CD4-positive, alpha-beta T cell treated with Interleukin-4 for 1 hour (primary cell): ENCODE measurements around the gene NRG3.
"Not testable (repeated sequence)": the region's sequence is repeated elsewhere in the genome, so short reads cannot be mapped to it uniquely, and the experiment has no call there.

Experiments used
- DNase-seq, 2 donors: peaks; one replicate each; pipeline ENCODE4 v3.0.0-alpha.2; 2020 to 2022

The NRG3 gene

DNA sequence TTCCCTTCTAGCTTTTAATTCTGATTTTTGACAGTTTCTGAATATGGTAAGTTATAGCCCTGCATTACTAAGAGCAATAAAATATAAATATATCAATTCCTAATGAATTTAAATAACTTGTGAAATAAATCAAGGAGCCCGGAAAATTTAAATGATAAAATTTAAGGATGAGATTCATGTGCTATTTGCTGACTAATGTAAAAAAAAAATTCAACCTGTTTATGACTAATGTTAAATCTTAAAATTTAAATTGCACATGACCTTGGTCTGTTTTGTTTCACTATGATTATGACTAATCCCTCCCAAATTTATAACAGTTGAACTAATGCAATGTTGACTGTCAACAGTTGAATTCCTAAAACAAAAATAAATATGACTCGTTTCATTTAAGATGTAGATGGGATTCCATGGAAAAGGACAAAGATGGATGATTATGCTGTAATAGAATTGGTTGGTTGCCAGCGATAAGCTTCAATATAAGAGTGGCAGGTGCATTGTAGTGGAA is 419.9 kb downstream of the NRG3 start:
- no peak for DNase-seq

- DNase-seq: no peak
Measured at GRCh38 chr10:82308641-82309040, 433.6 kb downstream of the NRG3 start.

GRCh38 chr10:82310839-82311238 is 435.8 kb downstream of the NRG3 start:
- no peak for DNase-seq

- DNase-seq: no peak
Measured at GRCh38 chr10:82313401-82313800, 438.4 kb downstream of the NRG3 start.

GRCh38 chr10:82318534-82318933 is 443.5 kb downstream of the NRG3 start:
- DNase-seq: no peak

DNA sequence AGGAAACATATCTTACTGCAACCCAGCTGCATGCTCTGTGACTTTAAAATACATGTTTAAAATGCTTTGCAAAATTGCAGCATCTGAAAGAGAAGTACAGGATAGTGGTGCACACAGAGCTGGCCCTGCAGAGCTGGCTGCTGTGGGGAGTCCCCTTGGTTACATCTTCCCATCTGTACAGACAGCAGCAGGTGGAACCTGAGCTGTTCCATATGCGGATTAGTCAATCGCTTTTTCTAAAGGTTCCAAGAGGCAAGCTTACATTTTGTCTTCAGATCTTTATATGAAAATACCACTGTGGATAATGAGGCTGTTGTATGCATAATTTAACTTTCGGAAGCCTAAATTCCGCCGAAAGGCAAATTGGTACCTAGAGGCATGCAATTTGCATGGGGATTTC is 444.1 kb downstream of the NRG3 start:
- DNase-seq: no peak

DNA sequence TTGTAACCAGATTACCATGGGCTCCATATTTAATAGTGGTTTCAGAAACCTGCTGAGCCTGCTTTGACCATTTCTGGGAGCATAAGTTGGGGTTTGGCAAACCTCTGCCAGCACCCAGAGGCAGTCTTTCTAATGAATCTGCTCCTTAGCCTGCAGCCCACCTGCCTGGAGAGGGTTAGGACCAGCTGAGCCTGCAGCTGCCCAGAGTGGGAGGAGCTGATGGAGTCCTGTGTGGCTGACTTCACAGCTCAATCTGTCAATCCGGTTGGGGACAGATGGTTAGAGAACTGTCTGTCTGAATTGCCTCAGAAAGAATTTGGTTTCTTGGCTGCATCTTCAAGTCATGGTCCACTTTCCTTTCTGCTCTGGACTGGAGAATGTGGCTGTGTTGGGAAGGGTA is 444.6 kb downstream of the NRG3 start:
- DNase-seq: no peak

GRCh38 chr10:82321724-82322123 is 446.7 kb downstream of the NRG3 start:
- no peak for DNase-seq

DNA sequence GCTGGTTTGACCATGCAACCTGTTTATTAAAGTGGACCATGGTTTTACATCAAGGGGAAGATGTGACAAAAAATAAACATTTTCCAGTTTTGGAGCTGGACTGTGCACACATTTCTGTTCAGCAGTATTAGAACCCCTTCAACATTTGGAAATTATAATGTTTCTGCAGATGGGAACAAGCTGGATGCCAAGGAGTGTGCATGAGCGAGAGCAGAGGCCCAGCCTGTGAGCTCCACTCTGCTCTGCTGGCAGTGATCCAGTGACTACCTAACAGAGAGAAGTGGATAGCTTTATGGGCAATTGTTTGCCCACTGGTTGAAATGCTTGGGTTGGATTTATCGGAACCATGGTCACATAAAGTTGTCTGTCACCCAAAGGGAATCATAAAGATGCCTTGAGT is 456.7 kb downstream of the NRG3 start:
- no peak for DNase-seq

- DNase-seq: no peak
Measured at GRCh38 chr10:82335831-82336230, 460.8 kb downstream of the NRG3 start.

- no peak for DNase-seq
Measured at GRCh38 chr10:82340166-82340565, 465.2 kb downstream of the NRG3 start.

DNA sequence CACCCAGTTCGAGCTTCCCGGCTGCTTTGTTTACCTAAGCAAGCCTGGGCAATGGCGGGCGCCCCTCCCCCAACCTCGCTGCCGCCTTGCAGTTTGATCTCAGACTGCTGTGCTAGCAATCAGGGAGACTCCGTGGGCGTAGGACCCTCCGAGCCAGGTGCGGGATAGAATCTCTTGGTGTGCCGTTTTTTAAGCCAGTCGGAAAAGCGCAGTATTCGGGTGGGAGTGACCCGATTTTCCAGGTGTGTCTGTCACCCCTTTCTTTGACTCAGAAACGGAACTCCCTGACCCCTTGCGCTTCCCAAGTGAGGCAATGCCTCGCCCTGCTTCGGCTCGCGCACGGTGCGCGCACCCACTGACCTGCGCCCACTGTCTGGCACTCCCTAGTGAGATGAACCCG is 474.6 kb downstream of the NRG3 start:
- DNase-seq: not testable (repeated sequence)

- DNase-seq: no peak
Measured at GRCh38 chr10:82353381-82353780, 478.4 kb downstream of the NRG3 start.

DNA sequence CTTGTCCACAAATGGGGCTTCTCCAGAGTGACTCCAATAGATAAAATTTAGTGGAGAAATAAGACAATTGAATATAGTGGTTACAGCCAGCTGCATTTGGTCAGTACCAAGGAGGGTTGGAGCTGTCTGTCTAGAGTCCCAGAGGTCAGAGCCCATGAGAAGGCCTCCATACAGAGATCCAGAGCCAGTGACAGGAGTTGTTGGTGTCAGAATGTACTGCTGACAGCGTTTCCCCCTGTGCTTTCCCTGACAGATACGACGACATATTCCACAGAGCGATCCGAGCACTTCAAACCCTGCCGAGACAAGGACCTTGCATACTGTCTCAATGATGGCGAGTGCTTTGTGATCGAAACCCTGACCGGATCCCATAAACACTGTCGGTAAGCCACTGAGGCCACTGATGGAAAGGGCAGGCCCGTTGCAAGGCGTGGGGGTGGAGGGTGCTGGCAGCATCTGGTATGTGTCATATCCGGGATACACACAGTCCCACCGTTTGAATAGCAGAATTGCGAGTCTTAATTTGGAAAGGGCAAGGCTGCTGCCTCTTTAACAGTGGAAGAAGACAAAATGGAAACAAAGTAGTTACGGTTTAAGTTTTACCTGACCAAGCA is 483.6 kb downstream of the NRG3 start:
- DNase-seq: no peak

- DNase-seq: no peak
Measured at GRCh38 chr10:82361256-82361655, 486.3 kb downstream of the NRG3 start.

DNA sequence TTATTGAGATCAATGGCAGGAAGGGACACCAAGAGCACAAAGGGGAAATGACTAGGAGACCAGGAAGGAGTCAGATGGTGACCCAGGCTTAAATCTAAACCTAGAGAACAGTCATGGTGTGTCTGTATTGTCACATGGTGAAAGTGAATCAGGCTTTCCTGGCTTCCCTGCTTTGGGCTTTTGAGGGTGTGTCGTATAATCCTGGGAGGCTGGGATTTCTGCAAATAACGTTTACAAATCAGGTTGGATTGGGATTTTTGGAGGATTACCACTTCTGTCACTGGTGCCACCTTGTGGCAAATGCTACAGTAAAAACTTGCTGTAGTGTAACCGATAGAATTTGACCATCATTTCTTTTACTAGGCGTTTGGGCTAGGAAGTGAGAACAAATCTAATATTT is 502.6 kb downstream of the NRG3 start:
- DNase-seq: no peak

GRCh38 chr10:82378146-82378545 is 503.2 kb downstream of the NRG3 start:
- DNase-seq: no peak

DNA sequence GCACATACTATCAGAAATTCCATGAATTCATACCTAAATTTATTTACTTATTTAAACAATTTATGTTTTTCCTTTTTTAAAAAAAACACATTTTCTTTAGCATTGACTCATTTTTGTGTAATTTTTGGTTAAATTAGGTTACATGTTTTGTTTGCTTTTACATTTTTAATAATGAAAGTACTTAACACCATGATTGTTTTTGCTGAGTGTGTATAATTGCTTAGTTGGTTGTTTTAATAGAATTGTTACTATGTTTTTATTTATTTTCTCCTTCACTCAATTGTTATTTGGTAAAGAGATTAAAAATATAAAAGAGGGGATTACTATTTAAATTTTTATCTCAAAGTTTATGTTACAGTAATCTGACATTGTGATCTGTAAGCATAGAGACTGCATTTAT is 508.4 kb downstream of the NRG3 start:
- DNase-seq: no peak

DNA sequence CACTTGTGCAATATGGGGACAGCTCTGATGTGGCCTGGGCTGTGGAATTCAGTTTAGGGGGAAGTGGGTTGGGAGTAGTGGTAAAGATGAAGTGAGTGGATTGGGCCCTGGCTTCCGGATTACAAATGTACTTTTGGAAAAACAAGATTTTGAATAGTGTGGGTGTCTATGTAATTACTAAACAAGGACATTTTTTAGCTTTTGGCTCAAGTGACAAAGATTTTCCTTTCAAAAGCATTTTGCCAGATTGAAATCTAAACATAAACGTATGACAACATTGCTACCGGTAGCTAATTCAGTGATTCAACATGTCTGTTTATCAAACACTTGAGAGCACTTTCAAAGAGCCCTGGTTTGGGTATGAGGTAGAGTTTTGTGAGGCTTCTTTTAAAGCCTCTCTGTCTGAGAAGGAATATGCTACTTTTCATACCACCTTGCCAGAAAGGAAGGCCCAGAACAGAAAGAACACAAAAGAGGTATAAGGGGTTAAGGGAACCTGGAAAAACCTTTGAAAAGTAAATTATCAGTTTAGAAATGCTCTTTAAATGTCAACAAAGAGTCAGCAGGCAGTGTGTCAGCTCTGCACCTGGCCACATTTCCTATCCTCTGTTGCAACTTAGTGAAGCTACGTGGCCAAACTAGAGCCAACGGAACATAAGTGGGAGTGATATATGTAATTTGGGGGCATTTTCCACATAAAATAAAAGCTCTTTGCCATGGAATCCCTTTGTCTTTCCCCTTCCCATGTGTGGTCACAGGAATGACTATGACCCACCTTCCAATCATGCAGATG is 516.1 kb downstream of the NRG3 start:
- DNase-seq: no peak

- no peak for DNase-seq
Measured at GRCh38 chr10:82391971-82392370, 517.0 kb downstream of the NRG3 start.

DNA sequence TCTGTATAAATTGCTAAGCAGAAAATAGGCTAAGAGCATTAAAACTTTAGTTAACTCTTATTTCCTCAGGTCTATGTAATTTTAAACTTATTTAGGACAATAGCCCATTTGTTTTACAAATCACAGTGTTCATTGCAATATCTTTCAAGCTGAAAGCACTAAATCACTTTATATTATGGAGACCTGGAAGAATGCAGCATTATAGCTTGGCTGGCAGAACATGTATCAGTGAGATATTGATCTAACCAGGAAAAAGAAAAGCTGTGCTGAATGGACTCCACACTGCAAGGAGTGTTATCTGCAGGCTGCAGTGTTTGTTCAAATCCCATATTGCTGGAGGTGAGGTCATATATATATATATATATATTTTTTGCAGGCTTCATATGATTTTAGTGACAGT is 517.5 kb downstream of the NRG3 start:
- no peak for DNase-seq

GRCh38 chr10:82394122-82394521 is 519.1 kb downstream of the NRG3 start:
- no peak for DNase-seq

- DNase-seq: no peak
Measured at GRCh38 chr10:82394987-82395386, 520.0 kb downstream of the NRG3 start.

GRCh38 chr10:82396886-82397285 is 521.9 kb downstream of the NRG3 start:
- DNase-seq: no peak

DNA sequence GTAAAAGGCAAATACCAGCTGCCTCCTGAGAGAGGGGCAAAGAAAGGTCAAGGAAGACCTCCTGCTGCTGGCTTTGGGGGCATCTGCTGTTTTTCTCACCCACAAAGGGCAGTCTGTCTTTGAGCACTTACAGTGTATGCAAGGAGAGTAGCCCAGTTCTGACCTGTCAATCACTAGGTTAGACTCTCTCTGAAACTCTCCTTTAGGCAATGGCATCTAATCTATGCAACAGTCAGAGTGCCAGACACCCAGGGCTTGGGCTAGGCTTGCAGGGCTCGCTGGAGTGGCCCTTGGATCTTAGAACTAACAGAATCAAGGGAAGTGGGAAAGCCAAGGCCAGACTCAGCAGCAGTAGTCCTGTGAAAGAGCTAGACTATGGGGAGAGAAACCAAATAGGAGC is 522.9 kb downstream of the NRG3 start:
- DNase-seq: no peak
